HG02678 (cell line): ENCODE data around the gene CCNY.
A peak's percentile ranks its signal among the peaks of the same experiment; 100 is the strongest.
"Not testable (repeated sequence)": the region's sequence is repeated elsewhere in the genome, so short reads cannot be mapped to it uniquely, and the experiment has no call there.

Source experiments
- ATAC-seq: cut with Tn5 transposase; IDR thresholded peaks from one replicate; pipeline ENCODE4 v1.9.1; 2021; ENCODE audit warnings: mild to moderate bottlenecking, moderate library complexity; ENCODE audit not compliant: unreplicated experiment

CCNY gene

GRCh38 chr10:35507519-35508109 is 171.3 kb downstream of the CCNY start:
- ATAC-seq = no peak

GRCh38 chr10:35508647-35509046 is 172.3 kb downstream of the CCNY start:
- ATAC-seq = no peak

GRCh38 chr10:35510891-35511290 is 174.6 kb downstream of the CCNY start:
- no peak for ATAC-seq

GRCh38 chr10:35511647-35512046 is 175.3 kb downstream of the CCNY start:
- no peak for ATAC-seq

- no peak for ATAC-seq
Observed at GRCh38 chr10:35516102-35516670, 179.9 kb downstream of the CCNY start.

GRCh38 chr10:35517431-35518181 is 181.3 kb downstream of the CCNY start:
- no peak for ATAC-seq

GRCh38 chr10:35518187-35518586 is 181.9 kb downstream of the CCNY start:
- ATAC-seq = not testable (repeated sequence)

- no peak for ATAC-seq
Observed at GRCh38 chr10:35520996-35521395, 184.7 kb downstream of the CCNY start.

- ATAC-seq = peak; percentile 64
Observed at GRCh38 chr10:35523670-35524225, 187.4 kb downstream of the CCNY start.

GRCh38 chr10:35526746-35527145 is 190.4 kb downstream of the CCNY start:
- no peak for ATAC-seq

- ATAC-seq = no peak
Observed at GRCh38 chr10:35532141-35532540, 195.8 kb downstream of the CCNY start.

GRCh38 chr10:35533565-35533964 is 197.3 kb downstream of the CCNY start:
- no peak for ATAC-seq

- no peak for ATAC-seq
Observed at GRCh38 chr10:35535136-35535535, 198.8 kb downstream of the CCNY start.

- ATAC-seq = no peak
Observed at GRCh38 chr10:35536789-35537188, 200.5 kb downstream of the CCNY start.

- ATAC-seq = not testable (repeated sequence)
Observed at GRCh38 chr10:35537925-35538324, 201.6 kb downstream of the CCNY start.

GRCh38 chr10:35540296-35541164 is 204.2 kb downstream of the CCNY start:
- no peak for ATAC-seq

- no peak for ATAC-seq
Observed at GRCh38 chr10:35541720-35542119, 205.4 kb downstream of the CCNY start.

- no peak for ATAC-seq
Observed at GRCh38 chr10:35542303-35542702, 206.0 kb downstream of the CCNY start.

- ATAC-seq = no peak
Observed at GRCh38 chr10:35545079-35545657, 208.9 kb downstream of the CCNY start.

- peak; percentile 69 for ATAC-seq
Observed at GRCh38 chr10:35545878-35546590, 209.7 kb downstream of the CCNY start.
